Trophoblast cell (in vitro differentiated cells and primary cell): Measurements from ENCODE around the gene PRR16.

Experiments used
- DNase-seq, 2 donors: peaks; one replicate each; pipeline ENCODE4 v3.0.0-alpha.2; 2016
- H2AFZ ChIP-seq: 2 replicates; pipeline ENCODE4 v1.6.1; 2013; ENCODE audit warnings: low read length, moderate library complexity, mild to moderate bottlenecking; ENCODE audit not compliant: insufficient read depth, poor library complexity
- H2AK5ac ChIP-seq: 2 replicates; pipeline ENCODE4 v1.6.1; 2013; ENCODE audit warnings: mild to moderate bottlenecking, low read length
- H2BK120ac ChIP-seq: 2 replicates; pipeline ENCODE4 v1.6.1; 2013; ENCODE audit warnings: low read length, mild to moderate bottlenecking, moderate library complexity; ENCODE audit not compliant: insufficient read depth, poor library complexity
- H2BK12ac ChIP-seq: 2 replicates; pipeline ENCODE4 v1.6.1; 2013; ENCODE audit warnings: mild to moderate bottlenecking, low read length, moderate library complexity
- H2BK5ac ChIP-seq: 2 replicates; pipeline ENCODE4 v1.6.1; 2013; ENCODE audit warnings: low read length, low read depth, moderate library complexity, mild to moderate bottlenecking; ENCODE audit not compliant: poor library complexity
- H3K14ac ChIP-seq: 2 replicates; pipeline ENCODE4 v1.6.1; 2013; ENCODE audit warnings: mild to moderate bottlenecking, low read length
- H3K18ac ChIP-seq: 2 replicates; pipeline ENCODE4 v1.6.1; 2013; ENCODE audit warnings: mild to moderate bottlenecking, low read length
- H3K23ac ChIP-seq: 2 replicates; pipeline ENCODE4 v1.6.1; 2013; ENCODE audit warnings: low read length
- H3K27ac ChIP-seq: 2 replicates; pipeline ENCODE4 v1.5.1; 2013; ENCODE audit warnings: low read depth, mild to moderate bottlenecking, inconsistent platforms, low read length, moderate library complexity
- H3K27me3 ChIP-seq: 2 replicates; pipeline ENCODE4 v1.6.1; 2013; ENCODE audit warnings: inconsistent platforms, mild to moderate bottlenecking, low read length, moderate library complexity; ENCODE audit not compliant: insufficient read depth
- H3K36me3 ChIP-seq, 2 experiments: 1 replicate in 1 of 2; 2 replicates in 1 of 2; pipeline ENCODE4 v1.6.1; 2013; ENCODE audit warnings: low read length in 2 of 2, mild to moderate bottlenecking in 2 of 2, moderate library complexity in 1 of 2; ENCODE audit not compliant: insufficient read depth in 2 of 2, control insufficient read depth in 1 of 2
- H3K4ac ChIP-seq: 2 replicates; pipeline ENCODE4 v1.6.1; 2013; ENCODE audit warnings: low read depth, mild to moderate bottlenecking, low read length, moderate library complexity
- H3K4me1 ChIP-seq, 2 experiments: 1 replicate in 1 of 2; 2 replicates in 1 of 2; pipeline ENCODE4 v1.6.1; 2013; ENCODE audit warnings: low read length in 2 of 2, mild to moderate bottlenecking in 2 of 2, moderate library complexity in 1 of 2; ENCODE audit not compliant: insufficient read depth in 2 of 2, control insufficient read depth in 1 of 2
- H3K4me2 ChIP-seq: 2 replicates; pipeline ENCODE4 v1.6.1; 2013; ENCODE audit warnings: inconsistent platforms, mild to moderate bottlenecking, low read length, moderate library complexity
- H3K4me3 ChIP-seq: 2 replicates; pipeline ENCODE4 v1.5.1; 2013; ENCODE audit warnings: mild to moderate bottlenecking, low read depth, low read length, inconsistent platforms
- H3K79me1 ChIP-seq: one replicate; pipeline ENCODE4 v1.6.1; 2013; ENCODE audit warnings: low read length
- H3K79me2 ChIP-seq: 2 replicates; pipeline ENCODE4 v1.6.1; 2013; ENCODE audit warnings: low read length, mild to moderate bottlenecking; ENCODE audit not compliant: control insufficient read depth, insufficient read depth, poor library complexity
- H3K9ac ChIP-seq: 2 replicates; pipeline ENCODE4 v1.6.1; 2013; ENCODE audit warnings: mild to moderate bottlenecking, low read length
- H3K9me3 ChIP-seq: 2 replicates; pipeline ENCODE4 v1.6.1; 2013; ENCODE audit warnings: low read depth, mild to moderate bottlenecking, control low read depth, inconsistent platforms, low read length; ENCODE audit not compliant: insufficient read depth
- H4K12ac ChIP-seq: 2 replicates; pipeline ENCODE4 v1.6.1; 2013; ENCODE audit warnings: low read depth, mild to moderate bottlenecking, low read length, moderate library complexity
- H4K8ac ChIP-seq: 2 replicates; pipeline ENCODE4 v1.6.1; 2013; ENCODE audit warnings: low read depth, mild to moderate bottlenecking, low read length, moderate library complexity
- H4K91ac ChIP-seq: one replicate; pipeline ENCODE4 v1.6.1; 2013; ENCODE audit warnings: low read depth, mild to moderate bottlenecking, low read length, moderate library complexity
- WGBS: extraction: QIAGEN DNeasy Blood & Tissue Kit; methylation state at CpG from one replicate; pipeline ENCODE4 v1.1.7; 2013; ENCODE audit warnings: missing lambda C conversion rate; ENCODE audit not compliant: insufficient read length, insufficient coverage; ENCODE audit errors: extremely low coverage; 5-methylcytosine and 5-hydroxymethylcytosine counted together

Gene PRR16

GRCh38 chr5:120461251-120461650, 2.8 kb upstream of the PRR16 start:
- Histone ChIP-seq H3K27me3 (peaks cover 12% of the 10 kb centered on the region), H2AK5ac (no peak overlapping the region), H3K18ac (no peak overlapping the region), H3K79me1 (no peaks in the 10 kb centered on the region), H4K12ac (no peak overlapping the region), H3K79me2 (no peaks in the 10 kb centered on the region), H2BK5ac (no peak overlapping the region), H4K91ac (no peak overlapping the region), H3K4ac (no peak overlapping the region), H3K4me3 (no peak overlapping the region), H3K14ac (no peak overlapping the region), H3K4me2 (no peak overlapping the region), H3K9ac (no peak overlapping the region), H3K4me1 (peaks cover 3 to 8% of the 10 kb centered on the region in 2 experiments), H2BK120ac (no peak overlapping the region), H3K9me3 (no peaks in the 10 kb centered on the region), H3K36me3 (no peaks in the 10 kb centered on the region), H4K8ac (no peak overlapping the region), H2BK12ac (no peak overlapping the region), H3K27ac (no peak overlapping the region), H3K23ac (no peak overlapping the region), H2AFZ (no peak overlapping the region)
- no CpG with 5 or more reads among the region's 2 CpGs for WGBS
- no peak for DNase-seq

GRCh38 chr5:120463006-120463680, 957 bp upstream of the PRR16 start:
- Histone ChIP-seq H2AK5ac (no peak overlapping the region), H3K4me1 (peaks cover 3 to 8% of the 10 kb centered on the region in 2 experiments), H3K23ac (no peak overlapping the region), H2BK12ac (no peak overlapping the region), H3K4me3 (no peak overlapping the region), H2AFZ (no peak overlapping the region), H4K8ac (no peak overlapping the region), H3K9ac (no peak overlapping the region), H3K4me2 (no peak overlapping the region), H3K36me3 (no peaks in the 10 kb centered on the region), H3K27me3 (peaks cover 12% of the 10 kb centered on the region), H3K79me2 (no peaks in the 10 kb centered on the region), H3K14ac (no peak overlapping the region), H3K79me1 (no peaks in the 10 kb centered on the region), H3K18ac (no peak overlapping the region), H4K12ac (no peak overlapping the region), H2BK120ac (no peak overlapping the region), H3K27ac (no peak overlapping the region), H4K91ac (no peak overlapping the region), H3K9me3 (no peaks in the 10 kb centered on the region), H3K4ac (no peak overlapping the region), H2BK5ac (no peak overlapping the region)
- DNase-seq: no peak
- no CpG with 5 or more reads among the region's 5 CpGs for WGBS

GRCh38 chr5:120464627-120465435, 731 bp downstream of the PRR16 start:
- Histone ChIP-seq H4K91ac (no peak overlapping the region), H3K79me2 (no peaks in the 10 kb centered on the region), H4K8ac (no peak overlapping the region), H4K12ac (no peak overlapping the region), H3K4me3 (peak overlapping the region; percentile 73), H2BK5ac (no peak overlapping the region), H3K9ac (no peak overlapping the region), H2BK12ac (no peak overlapping the region), H3K79me1 (no peaks in the 10 kb centered on the region), H3K27ac (no peak overlapping the region), H3K18ac (no peak overlapping the region), H3K23ac (no peak overlapping the region), H3K4me2 (peak overlapping the region; percentile 100), H3K14ac (no peak overlapping the region), H3K27me3 (peaks cover 12% of the 10 kb centered on the region), H3K4ac (no peak overlapping the region), H3K4me1 (peaks cover 3 to 8% of the 10 kb centered on the region in 2 experiments), H3K9me3 (no peaks in the 10 kb centered on the region), H3K36me3 (no peaks in the 10 kb centered on the region), H2AFZ (peak overlapping the region; percentile 8), H2AK5ac (no peak overlapping the region), H2BK120ac (no peak overlapping the region)
- no peak for DNase-seq
- WGBS: no CpG with 5 or more reads among the region's 33 CpGs

- H3K14ac ChIP-seq: no peak overlapping the region
- H3K27me3 ChIP-seq: peaks cover 12% of the 10 kb centered on the region
- no peak overlapping the region for H2BK5ac ChIP-seq
- no peaks in the 10 kb centered on the region for H3K79me2 ChIP-seq
- H4K8ac ChIP-seq: no peak overlapping the region
- peak overlapping the region; percentile 63 for H3K4me3 ChIP-seq
- H3K9me3 ChIP-seq: no peaks in the 10 kb centered on the region
- H2BK120ac ChIP-seq: no peak overlapping the region
- peak overlapping the region; percentile 8 for H2AFZ ChIP-seq
- no peak overlapping the region for H3K27ac ChIP-seq
- H2BK12ac ChIP-seq: no peak overlapping the region
- peak overlapping the region; percentile 100 for H3K4me2 ChIP-seq
- WGBS: no CpG with 5 or more reads among the region's 33 CpGs
- H3K79me1 ChIP-seq: no peaks in the 10 kb centered on the region
- H3K36me3 ChIP-seq: no peaks in the 10 kb centered on the region
- H3K4ac ChIP-seq: no peak overlapping the region
- peaks cover 3 to 8% of the 10 kb centered on the region in 2 experiments for H3K4me1 ChIP-seq
- H3K18ac ChIP-seq: no peak overlapping the region
- no peak overlapping the region for H2AK5ac ChIP-seq
- peak in 1 of 2 donors; percentile 18 for DNase-seq
- no peak overlapping the region for H4K12ac ChIP-seq
- no peak overlapping the region for H3K23ac ChIP-seq
- no peak overlapping the region for H4K91ac ChIP-seq
- no peak overlapping the region for H3K9ac ChIP-seq
Observed at GRCh38 chr5:120465436-120465961, 1.4 kb downstream of the PRR16 start.
